Activated B cell treated with CpG ODN at 0.5 μM for 24 hours (primary cell): ENCODE data around the gene MIB2. TPM values are rescaled to one million over a fixed set of nuclear protein-coding genes. Genes with fewer than 3 reads are reported as not detected.

Source experiments
- ATAC-seq: fragments of 200-7000 bp; cut with Tn5 transposase; one replicate; pipeline ENCODE4 v1.10.0; 2021; ENCODE audit warnings: low read depth, mild to moderate bottlenecking, moderate library complexity
- CTCF ChIA-PET: fragments of 350-600 bp; sonication (Branson Sonifier 250); formaldehyde crosslinking; loops from one replicate; lab custom pipeline; 2021; ENCODE audit warnings: antibody characterized with exemption; lab: Charles Lee
- POLR2A ChIA-PET: fragments of 350-600 bp; sonication (Branson Sonifier 250); formaldehyde crosslinking; loops from one replicate; lab custom pipeline; 2021; ENCODE audit warnings: antibody characterized with exemption; lab: Charles Lee
- DNase-seq: peaks from one replicate; pipeline ENCODE4 v3.0.0; 2022
- H3K27ac Mint-ChIP-seq: one replicate; pipeline ENCODE4 v1.8.0; 2020; ENCODE audit warnings: mixed read lengths
- H3K27me3 Mint-ChIP-seq: one replicate; pipeline ENCODE4 v1.8.0; 2021; ENCODE audit warnings: mixed read lengths
- H3K36me3 Mint-ChIP-seq: one replicate; pipeline ENCODE4 v1.8.0; 2021; ENCODE audit warnings: low read depth, mixed read lengths
- H3K4me1 Mint-ChIP-seq: one replicate; pipeline ENCODE4 v1.8.0; 2021; ENCODE audit warnings: mixed read lengths
- H3K4me3 Mint-ChIP-seq: one replicate; pipeline ENCODE4 v1.8.0; 2020; ENCODE audit warnings: mild to moderate bottlenecking, mixed read lengths
- H3K9me3 Mint-ChIP-seq: one replicate; pipeline ENCODE4 v1.8.0; 2020; ENCODE audit warnings: mixed read lengths
- CTCF ChIP-seq: fragments of 200-600 bp; IDR thresholded peaks from one replicate; pipeline ENCODE4 v1.8.0; 2022; ENCODE audit warnings: antibody characterized with exemption, mild to moderate bottlenecking
- intact Hi-C: fragments of 100-400 bp; cut with micrococcal nuclease; formaldehyde crosslinking; loops from one replicate; pipeline ENCODE4 v1.15.1; 2024
- total RNA-seq: library from RNA; stranded (reverse); gene quantifications from 2 replicates; pipeline ENCODE4 v1.2.3, GENCODE V29; 2022

The MIB2 gene
- total RNA-seq, 1 donor from 2014 or later, result 36.4 TPM

GRCh38 chr1:1622010-1622787 is 6.9 kb downstream of the MIB2 start:
- no peak for TF ChIP-seq CTCF
- H3K27ac Mint-ChIP-seq, result no peak overlapping the region
- H3K27me3 Mint-ChIP-seq, result no peaks in the 10 kb centered on the region
- ATAC-seq (no peak), DNase-seq (no peak)
- H3K4me3 Mint-ChIP-seq, result no peak overlapping the region
- POLR2A ChIA-PET, result no interaction called here
- peaks cover 3% of the 10 kb centered on the region for H3K4me1 Mint-ChIP-seq
- H3K9me3 Mint-ChIP-seq, result no peaks in the 10 kb centered on the region
- intact Hi-C loops, result no loop called here
- peaks cover 5% of the 10 kb centered on the region for H3K36me3 Mint-ChIP-seq
- CTCF ChIA-PET, result no interaction called here

- Mint-ChIP-seq H3K4me3 (no peak overlapping the region), H3K27ac (no peak overlapping the region), H3K4me1 (no peaks in the 10 kb centered on the region), H3K36me3 (peaks cover 3% of the 10 kb centered on the region), H3K27me3 (no peaks in the 10 kb centered on the region), H3K9me3 (no peaks in the 10 kb centered on the region)
- ChIA-PET CTCF (no interaction called here), POLR2A (no interaction called here)
- ATAC-seq, result no peak
- TF ChIP-seq CTCF, result no peak
- intact Hi-C loops, result no loop called here
- no peak for DNase-seq
Observed at GRCh38 chr1:1622788-1623094, 7.4 kb downstream of the MIB2 start.

- no peaks in the 10 kb centered on the region for H3K9me3 Mint-ChIP-seq
- H3K27ac Mint-ChIP-seq, result no peak overlapping the region
- no peak overlapping the region for H3K4me3 Mint-ChIP-seq
- POLR2A ChIA-PET, result no interaction called here
- H3K4me1 Mint-ChIP-seq, result no peaks in the 10 kb centered on the region
- peaks cover 1% of the 10 kb centered on the region for H3K36me3 Mint-ChIP-seq
- CTCF ChIA-PET, result no interaction called here
- H3K27me3 Mint-ChIP-seq, result no peaks in the 10 kb centered on the region
- intact Hi-C loops, result no loop called here
- no peak for ATAC-seq
- DNase-seq, result no peak
- TF ChIP-seq CTCF, result no peak
Observed at GRCh38 chr1:1623181-1623630, 7.9 kb downstream of the MIB2 start.

GRCh38 chr1:1623631-1624442 is 8.5 kb downstream of the MIB2 start:
- CTCF ChIA-PET, result no interaction called here
- Mint-ChIP-seq H3K27me3 (no peaks in the 10 kb centered on the region), H3K9me3 (no peaks in the 10 kb centered on the region), H3K36me3 (peaks cover under 1% of the 10 kb centered on the region), H3K4me3 (no peak overlapping the region), H3K4me1 (no peaks in the 10 kb centered on the region), H3K27ac (no peak overlapping the region)
- intact Hi-C loops, result no loop called here
- POLR2A ChIA-PET, result no interaction called here
- DNase-seq, result no peak
- no peak for TF ChIP-seq CTCF
- ATAC-seq, result no peak
